GM23248 (cell line): ENCODE results near the gene CASP5.

Experiments used
- EZH2 ChIP-seq: fragments of 200-600 bp; sonication (generic); IDR thresholded peaks from 2 replicates; pipeline ENCODE4 v1.6.1; 2018; ENCODE audit warnings: antibody characterized with exemption, mild to moderate bottlenecking; ENCODE audit not compliant: insufficient read depth, poor library complexity, severe bottlenecking
- EZH2phosphoT487 ChIP-seq: fragments of 200-600 bp; sonication (generic); IDR thresholded peaks from 2 replicates; pipeline ENCODE4 v1.6.1; 2018; ENCODE audit warnings: antibody characterized with exemption, moderate library complexity, mild to moderate bottlenecking, low read depth; ENCODE audit not compliant: insufficient read depth

DNA sequence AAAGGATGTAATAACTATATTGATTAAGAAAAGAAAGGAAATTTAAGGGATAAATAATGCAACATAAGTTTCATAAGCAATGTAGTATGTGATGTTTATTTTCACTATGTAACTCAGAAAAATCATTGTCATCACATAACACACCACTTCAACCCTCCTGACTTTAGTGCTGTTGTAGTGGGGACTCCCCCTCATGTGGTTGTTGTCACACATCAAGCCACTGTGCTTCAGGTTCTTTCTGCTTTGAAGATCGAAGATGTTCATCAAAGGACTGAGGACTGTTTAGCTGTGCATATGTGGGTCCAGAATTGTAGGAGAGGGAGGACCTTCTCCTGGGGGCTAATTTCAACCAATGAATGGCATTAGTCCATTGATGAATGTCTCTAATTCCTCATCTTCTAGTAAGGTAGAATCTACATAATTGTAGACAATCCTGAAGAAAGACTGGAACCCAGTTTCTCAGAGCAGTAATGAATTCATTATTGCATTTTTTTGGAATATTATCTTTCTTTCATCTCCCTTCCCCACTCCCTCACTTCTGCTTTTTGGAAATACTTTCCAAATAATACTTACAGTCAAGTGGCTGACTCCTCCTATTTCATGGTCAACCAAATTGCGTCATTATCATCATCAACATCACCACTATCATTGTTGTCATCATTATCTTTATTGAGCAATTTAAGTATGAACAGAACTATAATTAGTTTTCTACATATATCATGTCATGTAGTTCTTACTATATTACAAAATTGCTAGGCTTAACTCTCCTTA, 31.9 kb upstream of the CASP5 start:
- TF ChIP-seq EZH2phosphoT487: no peak
- TF ChIP-seq EZH2: no peak
